ENCODE data around the gene COL1A1. TPM values are rescaled to one million over a fixed set of nuclear protein-coding genes. Genes with fewer than 3 reads are reported as not detected.
A peak's percentile ranks its signal among the peaks of the same experiment; 100 is the strongest.

Gene COL1A1
- total and polyA plus RNA-seq, 2 of the 13 experiments (the other 11 are each of a cell fraction or from before 2014, with no cell fraction given): 0.05 TPM; not detected in 1

- Histone ChIP-seq H3K36me3 (replicated peaks in 1 of 2; ENCODE audit: control insufficient read depth in 1 of 2, insufficient read depth in 2 of 2, low read length in 2 of 2) (no peaks in the 10 kb centered on the region), H2AFZ (ENCODE audit: low read length) (no peak overlapping the region), H3K4me2 (ENCODE audit: low read depth, low read length) (no peak overlapping the region), H3K27ac (ENCODE audit: extremely low read length, insufficient read depth, low read length) (no peak overlapping the region), H3K4me1 (ENCODE audit: insufficient read depth, low read length) (peaks cover 62% of the 10 kb centered on the region), H3K9me3 (ENCODE audit: low read length) (no peaks in the 10 kb centered on the region), H3K79me2 (ENCODE audit: insufficient read depth, low read length) (no peaks in the 10 kb centered on the region), H3K4me3 (replicated peaks in 1 of 3; ENCODE audit: insufficient read depth in 1 of 3, low read depth in 2 of 3, low read length in 3 of 3) (no peak overlapping the region), H3K9ac (ENCODE audit: insufficient read depth, low read depth, low read length) (no peak overlapping the region), H4K20me1 (ENCODE audit: insufficient read depth, low read length) (no peaks in the 10 kb centered on the region), H3K27me3 (ENCODE audit: control insufficient read depth in 1 of 2, insufficient read depth in 2 of 2, low read length in 2 of 2) (peaks cover 3 to 25% of the 10 kb centered on the region in 2 experiments; a peak in 2 of 5 replicates)
- CTCF ChIA-PET (ENCODE audit: low intra/inter-chr PET ratio, low total read pairs): no interaction called here
- POLR2A ChIA-PET: no interaction called here
- ATAC-seq: no peak
- no TSS peak for BruUV-seq (replicated peaks)
- peak; percentile 55 for DNase-seq (ENCODE audit: low spot score)
- intact Hi-C loops (cut with micrococcal nuclease; ENCODE audit: unreplicated experiment) (no loop called here), in situ Hi-C loops (cut with HindIII; ENCODE audit: extremely low pct_ligation_motif_present, low pct_unique_long_range_greater_than_20kb) (no loop called here)
- no peak for FAIRE-seq
- WGBS (ENCODE audit: low lambda C conversion rate): 11% methylated on average over 3 of the region's 11 CpGs
- TF ChIP-seq NBN (conservative IDR thresholded peaks at IDR 0.05) (no peak), ZBTB37 (CRISPR knock-in tag; IDR thresholded peaks at IDR 0.05) (peak; percentile 88), HNRNPL (IDR thresholded peaks at IDR 0.05; ENCODE audit: low read depth, low read length) (peak; percentile 64; the same call in 1 of the 2 replicates), ZBTB34 (CRISPR knock-in tag; IDR thresholded peaks at IDR 0.05) (peak; percentile 98), FOXA1 (IDR thresholded peaks at IDR 0.05) (no peak), FOXA1 (CRISPR knock-in tag; IDR thresholded peaks at IDR 0.05) (0 out of 2 replicates have a peak, but pooled peaks have one; percentile 16), RXRA (CRISPR knock-in tag; IDR thresholded peaks at IDR 0.05) (peak; percentile 45; the same call in 1 of the 2 replicates), UBTF (CRISPR knock-in tag; IDR thresholded peaks at IDR 0.05) (0 out of 2 replicates have a peak, but pooled peaks have one; percentile 13), ZEB1 (IDR thresholded peaks at IDR 0.05; ENCODE audit: insufficient replicate concordance, low read depth) (peak; percentile 56), ZNF263 (CRISPR knock-in tag; IDR thresholded peaks at IDR 0.05) (peak; percentile 37; the same call in 1 of the 2 replicates), SOX13 (IDR thresholded peaks at IDR 0.05) (no peak), SOX13 (CRISPR knock-in tag; conservative IDR thresholded peaks at IDR 0.05 in 1 of 2, IDR thresholded peaks at IDR 0.05 in 1 of 2) (peak in 1 of 2 experiments; percentile 54; a peak in 1 of 4 replicates), ZFP82 (CRISPR knock-in tag; IDR thresholded peaks at IDR 0.05; ENCODE audit: borderline replicate concordance) (no peak), SOX6 (IDR thresholded peaks at IDR 0.05) (no peak), SOX6 (CRISPR knock-in tag; IDR thresholded peaks at IDR 0.05) (peak; percentile 47), ZNF234 (CRISPR knock-in tag; conservative IDR thresholded peaks at IDR 0.05) (no peak), ZNF121 (CRISPR knock-in tag; IDR thresholded peaks at IDR 0.05) (no peak), ZKSCAN5 (CRISPR knock-in tag; IDR thresholded peaks at IDR 0.05) (no peak), WIZ (CRISPR knock-in tag; IDR thresholded peaks at IDR 0.05) (no peak), PATZ1 (CRISPR knock-in tag; IDR thresholded peaks at IDR 0.05) (peak; percentile 53)
Observed at GRCh38 chr17:50172130-50172529, 29.3 kb downstream of the COL1A1 start.
